Hippocampal formation (tissue), 2 donors: Measurements from ENCODE around the gene OR4D1.

ENCODE experiments used
- DNase-seq, 2 donors: peaks; one replicate each; lab custom pipeline; 2025; lab: John Stamatoyannopoulos, UW

Gene OR4D1

DNA sequence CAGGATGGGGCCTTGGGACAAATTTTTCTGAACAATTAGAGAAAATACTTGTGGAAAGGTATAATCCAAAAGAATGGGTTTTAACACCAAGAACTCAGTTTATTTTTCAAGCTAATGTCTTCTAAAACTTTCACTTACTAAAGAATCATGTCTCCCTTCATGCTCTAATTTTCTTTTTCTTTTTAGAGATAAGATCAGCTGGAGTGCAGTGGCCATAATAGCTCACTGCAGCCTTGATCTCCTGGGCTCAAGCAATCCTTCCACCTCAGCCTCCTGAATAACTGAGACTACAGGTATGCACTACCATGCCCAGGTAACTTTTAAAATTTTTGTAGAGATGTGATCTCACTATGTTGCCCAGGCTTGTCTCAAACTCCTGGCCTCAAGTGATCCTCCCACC, 5.5 kb downstream of the OR4D1 start:
- no peak for DNase-seq

DNA sequence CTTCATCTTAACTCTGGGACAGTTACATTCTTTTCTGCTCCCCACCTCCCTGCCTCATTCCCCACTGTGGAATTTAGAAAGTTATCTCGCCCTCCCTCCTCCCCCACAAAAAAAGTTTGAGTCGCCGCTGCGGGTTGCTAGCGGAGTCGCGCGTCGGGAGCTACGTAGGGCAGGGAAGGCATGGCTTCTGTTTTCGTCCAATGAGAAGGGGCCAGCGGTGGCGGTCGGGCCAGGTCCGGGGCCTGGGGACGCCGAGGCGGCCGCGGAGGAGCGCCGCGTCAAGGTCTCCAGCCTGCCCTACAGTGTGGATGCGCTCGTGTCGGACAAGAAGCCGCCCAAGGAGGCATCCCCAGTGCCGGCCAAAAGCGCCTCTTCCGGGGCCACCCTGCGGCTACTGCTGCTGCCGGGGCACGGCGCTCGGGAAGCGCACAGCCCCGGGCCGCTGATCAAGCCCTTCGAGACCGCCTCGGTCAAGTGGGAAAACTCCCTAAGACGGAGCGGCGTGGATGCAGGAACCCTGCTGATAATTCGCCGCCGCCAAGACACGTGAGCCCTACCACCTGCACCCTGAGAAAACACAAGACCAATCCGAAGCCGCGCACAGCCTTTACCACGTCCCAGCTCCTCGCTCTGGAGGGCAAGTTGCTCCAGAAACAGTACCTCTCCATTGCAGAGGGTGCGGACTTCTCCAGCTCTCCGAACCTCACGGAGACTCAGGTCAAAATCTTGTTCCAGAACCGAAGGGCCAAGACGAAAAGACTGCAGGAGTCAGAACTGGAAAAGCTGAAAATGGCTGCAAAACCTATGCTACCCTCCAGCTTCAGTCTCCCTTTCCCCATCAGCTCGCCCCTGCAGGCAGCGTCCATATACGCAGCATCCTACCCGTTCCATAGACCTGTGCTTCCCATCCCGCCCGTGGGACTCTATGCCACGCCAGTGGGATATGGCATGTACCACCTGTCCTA, 8.9 kb downstream of the OR4D1 start:
- no peak for DNase-seq

DNA sequence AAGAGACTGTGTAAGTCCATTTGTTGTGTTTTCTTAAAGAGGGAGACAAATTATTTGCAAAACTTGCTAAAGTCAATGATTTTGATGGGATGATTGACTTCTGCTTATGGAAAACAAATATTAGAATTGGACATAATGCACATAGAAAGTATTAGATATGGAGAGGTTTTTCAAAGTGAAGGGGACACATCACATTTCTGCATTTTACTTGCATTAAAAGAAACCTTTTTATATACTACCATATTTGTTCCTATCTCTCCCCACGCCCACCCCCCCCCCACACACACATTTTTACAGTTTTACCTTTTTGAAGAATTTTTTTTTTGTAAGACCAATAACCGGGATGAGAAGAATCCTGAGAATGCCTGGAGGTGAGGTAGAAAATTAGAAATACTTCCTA, 10.0 kb downstream of the OR4D1 start:
- no peak for DNase-seq

DNA sequence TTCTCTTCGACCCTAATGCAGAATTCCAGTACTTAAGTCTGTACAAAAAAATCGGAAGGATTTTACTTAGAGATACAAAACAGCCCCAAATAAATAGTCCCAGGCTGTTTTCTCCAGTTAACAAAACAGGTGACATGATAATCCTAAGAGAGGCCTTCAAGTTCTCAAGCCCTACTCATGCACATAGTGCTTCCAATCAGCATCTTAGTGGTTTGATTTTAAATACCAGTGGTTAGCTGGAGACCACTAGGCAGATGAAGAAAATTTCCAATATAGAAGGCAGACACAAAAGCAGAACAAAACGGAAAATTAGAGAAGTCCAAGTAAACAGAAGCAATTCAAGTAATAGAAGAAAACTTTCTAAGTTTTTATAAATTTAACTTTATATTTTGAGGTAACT, 13.4 kb downstream of the OR4D1 start:
- DNase-seq: no peak

DNA sequence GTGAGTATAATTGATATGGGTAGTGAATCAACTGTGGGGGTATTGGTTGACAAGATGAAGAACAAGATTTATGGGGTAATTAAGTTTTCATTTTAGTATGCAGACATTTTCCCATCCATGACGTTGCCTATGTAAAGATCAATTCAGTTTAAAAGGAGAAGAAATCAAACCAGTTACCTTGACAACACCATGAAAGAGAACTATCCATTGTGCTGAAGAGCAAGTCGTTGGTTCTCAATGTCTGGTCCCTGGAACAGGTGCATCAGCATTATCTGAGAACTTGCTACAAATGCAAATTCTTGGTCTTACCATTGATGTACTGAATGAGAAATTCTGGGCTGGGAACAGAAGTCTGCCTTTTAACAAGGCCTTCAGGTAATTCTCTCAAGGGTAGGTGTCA, 17.8 kb downstream of the OR4D1 start:
- DNase-seq: no peak

DNA sequence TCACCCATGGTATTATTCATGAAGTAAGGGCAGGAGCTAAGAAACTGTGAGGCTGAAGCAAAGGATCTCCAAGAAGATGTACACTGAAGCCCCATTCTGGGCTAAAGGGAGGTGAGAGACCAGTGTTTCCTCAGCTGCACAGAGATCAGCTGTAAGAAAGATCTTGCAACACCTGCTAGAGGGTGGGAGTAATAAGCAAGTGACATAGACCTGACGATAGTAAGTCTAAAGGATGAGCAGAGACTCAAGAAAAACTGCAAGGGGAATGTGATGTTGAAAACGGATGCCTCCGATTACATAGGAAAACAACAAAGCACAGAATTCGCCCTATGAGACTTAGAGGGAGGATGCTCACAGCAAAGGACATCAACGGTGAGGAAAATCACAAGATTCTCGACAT, 18.5 kb downstream of the OR4D1 start, which contains the start of gene OR4D2:
Gene OR4D2, plus strand, starts transcription at position 301 of the 400 bp plus-strand sequence. CDS start 2,674 bp downstream, outside the sequence.
- no peak for DNase-seq

DNA sequence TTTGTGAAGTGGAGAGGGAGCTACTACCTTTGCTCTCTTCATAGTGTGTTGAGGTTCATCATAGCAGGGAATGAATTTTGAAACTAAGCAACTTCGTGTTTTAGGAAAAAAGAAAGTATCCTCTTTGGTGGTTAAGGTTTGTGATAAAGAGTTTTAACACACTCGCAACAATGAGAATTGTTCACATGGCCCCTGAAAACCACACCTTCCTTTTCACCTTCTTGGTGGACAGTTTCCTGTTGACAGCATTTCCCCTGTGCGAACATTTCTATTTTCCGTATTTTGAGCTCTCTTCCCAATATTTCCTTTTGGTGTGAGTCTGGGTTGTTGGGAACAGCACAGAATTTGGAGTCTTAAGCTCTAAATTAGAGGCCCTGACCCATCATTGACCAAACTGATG, 22.4 kb downstream of the OR4D1 start:
- no peak for DNase-seq

DNA sequence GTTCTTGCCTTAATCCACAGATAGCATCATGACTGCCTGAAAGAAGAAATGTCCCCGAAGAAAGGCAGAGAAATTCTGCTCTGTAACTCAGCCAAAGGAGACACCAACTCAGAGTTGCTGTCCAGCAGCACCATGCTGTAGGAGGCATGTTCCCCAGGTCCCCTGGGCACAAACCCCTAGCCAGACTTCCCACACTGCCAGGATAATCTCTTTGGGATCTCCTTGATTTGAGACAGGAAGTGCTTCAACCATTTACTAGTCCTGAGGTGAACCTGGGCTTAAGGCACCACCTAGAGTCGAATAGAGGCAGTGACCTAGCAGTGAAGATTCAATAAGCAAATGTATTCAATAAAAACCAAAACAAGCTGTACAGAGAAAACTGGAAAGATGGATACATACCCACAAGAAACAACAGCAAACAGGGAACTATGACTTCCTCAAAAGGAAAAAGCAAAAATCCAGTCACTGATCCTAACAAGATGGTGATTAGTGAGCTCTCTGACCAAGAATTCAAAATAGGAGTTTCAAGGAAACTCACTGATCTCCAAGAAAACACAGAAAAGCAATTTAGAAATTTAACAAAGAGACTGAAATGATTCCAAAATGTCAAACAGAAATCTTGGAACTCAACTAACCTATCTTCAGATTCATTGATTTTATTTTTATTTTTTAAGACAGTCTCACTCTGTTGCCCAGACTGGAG, 24.3 kb downstream of the OR4D1 start:
- no peak for DNase-seq

DNA sequence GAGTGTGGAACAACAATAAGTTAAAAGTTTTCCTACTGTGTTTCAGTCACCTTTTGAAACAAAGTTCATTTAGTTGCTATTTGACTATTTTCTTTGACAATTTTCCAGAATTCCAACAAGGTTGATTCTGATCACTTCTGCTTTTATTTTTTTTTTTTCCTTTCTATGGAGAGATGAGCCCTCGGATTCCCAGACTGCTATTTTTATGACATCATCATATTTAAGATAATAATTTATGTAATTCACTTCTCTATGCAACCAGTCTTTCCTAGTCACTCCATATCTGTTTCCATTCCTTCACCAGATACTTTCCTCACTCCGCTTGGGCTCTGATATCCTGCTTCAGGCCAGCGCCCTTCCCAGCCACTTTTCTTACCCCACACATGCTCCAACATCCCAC, 26.7 kb downstream of the OR4D1 start:
- DNase-seq: no peak

DNA sequence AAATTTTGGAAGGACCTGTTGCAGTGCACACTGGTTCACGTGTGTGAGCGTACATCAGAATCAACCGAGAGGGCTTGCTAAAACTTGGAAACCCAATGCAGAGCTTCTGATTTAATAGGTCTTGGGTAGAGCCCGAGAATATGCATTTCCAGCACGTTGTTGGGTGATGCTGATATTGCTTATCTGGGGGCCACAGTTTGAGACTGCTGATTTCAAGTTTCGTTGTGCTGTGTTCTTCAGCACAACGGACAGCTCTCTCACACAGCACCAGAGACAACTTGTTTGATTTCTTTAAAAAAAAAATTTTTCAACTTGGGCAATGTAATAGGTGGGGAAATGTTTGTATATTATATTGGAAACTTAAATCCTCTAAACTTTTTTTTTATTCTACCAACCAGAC, 28.0 kb downstream of the OR4D1 start:
- DNase-seq: no peak

DNA sequence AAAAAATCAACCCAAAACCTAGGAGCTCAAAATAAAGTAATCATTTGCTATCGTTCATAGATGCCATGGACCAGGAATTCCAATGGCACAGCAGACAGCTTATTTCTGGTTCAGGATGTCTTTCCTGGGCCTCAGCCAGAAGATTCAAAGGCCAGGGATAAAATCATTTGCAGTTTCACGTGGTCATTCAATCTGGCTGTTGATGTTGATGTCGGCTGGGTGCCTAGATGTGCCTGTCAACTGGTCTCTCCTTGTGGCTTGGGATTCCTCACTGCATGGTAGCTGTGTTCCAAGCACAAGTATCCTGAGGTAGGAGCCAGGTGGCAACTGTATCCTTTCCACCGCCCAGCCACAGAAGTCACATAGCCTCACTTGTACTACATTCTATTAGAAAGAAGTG, 33.6 kb downstream of the OR4D1 start:
- DNase-seq: no peak

DNA sequence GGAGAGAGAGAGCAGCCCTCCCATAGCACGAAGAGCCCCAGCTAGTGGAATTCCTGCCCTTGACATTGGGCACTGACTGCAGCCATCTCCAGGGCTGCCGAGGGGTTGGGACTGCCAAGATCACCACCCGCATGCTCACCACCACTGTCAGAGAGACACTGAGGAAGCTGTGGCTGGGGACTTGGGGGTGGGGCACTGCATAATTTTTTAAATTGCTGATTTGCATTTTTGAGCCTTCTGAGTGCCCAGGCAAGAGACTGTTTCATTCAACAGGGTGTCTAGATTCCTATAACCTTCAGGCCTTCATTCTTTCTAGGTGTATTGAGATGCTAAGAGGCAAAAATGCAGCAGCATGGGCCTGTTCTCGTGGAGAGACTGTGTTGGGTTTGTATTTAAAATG, 35.3 kb downstream of the OR4D1 start:
- DNase-seq: no peak

DNA sequence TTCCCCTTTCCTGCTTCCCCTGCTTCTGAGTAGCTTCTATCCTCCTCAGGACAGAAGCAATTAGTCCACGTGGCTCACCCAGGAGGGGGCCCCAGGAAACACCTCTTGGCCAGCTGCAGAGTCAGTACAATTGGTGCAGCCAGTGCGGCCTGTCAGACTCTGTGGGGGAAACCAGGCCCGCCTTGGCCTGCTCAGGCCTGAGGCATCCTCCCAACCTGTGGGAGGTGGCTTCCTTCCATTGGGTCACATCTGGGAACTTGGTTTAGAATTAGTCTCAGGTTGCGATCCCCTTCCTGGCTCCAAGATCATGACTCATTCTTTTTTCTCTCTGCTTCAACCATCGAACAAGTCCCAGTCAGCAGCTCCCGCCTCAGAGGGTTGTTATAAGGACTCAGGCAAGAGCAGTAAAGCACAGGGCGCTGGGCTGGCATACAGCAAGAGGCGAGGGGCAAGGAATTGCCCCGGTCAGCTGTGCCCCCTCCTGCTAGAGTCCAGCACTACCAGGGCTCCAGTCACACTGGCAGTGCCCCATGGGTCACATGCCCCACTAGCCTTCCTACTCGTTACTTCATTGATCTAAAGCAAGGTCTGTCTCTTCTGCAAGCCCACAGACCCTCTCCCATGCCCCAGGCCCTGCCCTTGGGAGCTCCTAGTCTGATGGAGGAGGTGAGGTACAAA, 36.3 kb downstream of the OR4D1 start:
- no peak for DNase-seq

DNA sequence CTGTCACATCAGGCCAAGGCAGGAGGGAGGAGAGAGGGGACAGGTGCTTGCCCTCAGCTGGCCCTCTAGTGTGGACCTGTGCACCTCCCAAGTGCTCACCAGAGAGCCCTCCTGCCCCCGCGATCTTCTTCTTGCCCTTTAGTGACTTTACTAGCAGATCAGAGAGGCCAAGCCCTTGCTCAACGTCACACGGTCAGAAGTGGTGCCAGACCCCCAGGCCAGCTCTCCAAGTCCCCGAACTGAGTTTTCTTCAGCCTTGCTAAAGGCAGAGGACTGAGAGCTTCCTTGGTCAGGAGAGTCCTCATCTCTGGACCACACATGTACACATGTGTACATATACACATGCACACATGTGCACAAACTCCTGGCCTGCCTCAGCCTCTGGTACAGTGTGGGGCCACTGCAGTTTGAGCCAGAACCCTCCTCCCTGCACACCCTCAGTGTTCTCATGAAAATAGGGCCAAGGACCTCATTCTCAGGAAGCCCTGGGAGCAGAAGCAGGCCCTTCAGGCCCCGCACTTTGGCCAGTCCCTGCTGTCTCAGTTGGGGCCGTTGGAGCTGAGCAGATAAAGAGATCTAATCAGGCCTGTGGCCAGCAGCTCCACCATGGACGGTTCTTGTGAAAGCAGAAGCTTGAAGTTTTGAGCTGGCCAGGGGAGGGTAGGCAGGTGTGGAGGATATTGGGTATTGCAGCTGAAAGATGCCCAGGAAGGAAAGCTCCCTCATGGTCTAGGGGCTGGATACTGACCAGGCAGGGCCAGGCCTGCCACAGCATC, 37.0 kb downstream of the OR4D1 start:
- no peak for DNase-seq

DNA sequence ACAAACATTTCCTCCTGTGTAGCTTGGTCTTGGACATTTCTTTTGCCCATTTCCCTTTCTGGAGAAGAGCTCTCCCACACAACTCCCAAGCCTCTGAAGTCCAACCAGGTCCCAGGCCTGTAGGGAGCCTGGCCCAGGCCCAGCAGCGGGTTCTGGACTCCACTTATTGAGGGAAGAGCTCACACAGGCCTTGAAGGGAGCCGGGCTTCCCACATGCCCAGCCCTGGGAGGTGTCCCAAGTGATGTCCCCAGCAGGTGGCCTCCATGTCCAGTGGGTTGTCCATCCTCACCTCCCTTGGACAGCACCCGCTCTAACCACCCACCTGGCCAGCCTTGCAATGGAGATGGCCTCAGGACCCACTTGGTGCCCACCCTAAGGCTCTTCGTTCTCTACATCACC, 38.4 kb downstream of the OR4D1 start:
- no peak for DNase-seq

DNA sequence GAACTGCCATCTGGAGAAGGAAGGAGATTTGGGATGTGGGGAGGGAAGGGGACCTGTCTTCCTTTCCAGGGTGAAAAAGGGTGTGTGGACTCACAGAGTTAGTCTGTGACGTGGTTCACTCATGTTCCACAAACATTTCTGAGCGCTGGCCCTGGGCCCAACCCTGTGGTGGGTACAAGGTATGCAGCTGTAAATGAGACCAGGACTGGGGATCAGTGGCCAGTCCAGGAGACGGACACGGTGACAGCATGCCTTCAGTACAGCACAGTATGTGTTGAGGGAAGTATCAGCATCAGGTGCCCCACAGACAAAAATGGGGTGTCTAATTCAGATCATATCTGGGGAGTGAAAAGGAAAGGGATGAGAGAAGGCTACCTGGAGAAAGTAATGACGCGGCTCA, 38.9 kb downstream of the OR4D1 start:
- DNase-seq: no peak

DNA sequence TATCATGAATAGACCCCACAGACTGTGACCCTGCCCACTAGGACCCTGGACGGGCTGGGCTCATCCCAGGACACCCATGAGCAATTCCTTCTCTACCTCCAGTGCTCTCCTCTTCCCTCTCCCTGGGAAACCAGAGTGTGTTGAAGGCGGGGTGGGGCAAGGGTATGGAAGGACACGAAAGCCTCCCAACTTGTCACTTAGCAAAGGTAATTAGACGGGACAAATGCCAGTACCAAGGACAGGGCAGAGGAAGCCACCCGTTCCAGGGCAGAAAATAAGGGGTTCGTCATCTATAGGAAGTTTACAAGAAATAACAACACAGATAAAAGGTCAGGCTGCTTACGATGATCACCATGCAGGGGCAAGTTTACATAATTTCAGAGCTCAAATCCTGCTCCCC, 39.5 kb downstream of the OR4D1 start:
- no peak for DNase-seq

DNA sequence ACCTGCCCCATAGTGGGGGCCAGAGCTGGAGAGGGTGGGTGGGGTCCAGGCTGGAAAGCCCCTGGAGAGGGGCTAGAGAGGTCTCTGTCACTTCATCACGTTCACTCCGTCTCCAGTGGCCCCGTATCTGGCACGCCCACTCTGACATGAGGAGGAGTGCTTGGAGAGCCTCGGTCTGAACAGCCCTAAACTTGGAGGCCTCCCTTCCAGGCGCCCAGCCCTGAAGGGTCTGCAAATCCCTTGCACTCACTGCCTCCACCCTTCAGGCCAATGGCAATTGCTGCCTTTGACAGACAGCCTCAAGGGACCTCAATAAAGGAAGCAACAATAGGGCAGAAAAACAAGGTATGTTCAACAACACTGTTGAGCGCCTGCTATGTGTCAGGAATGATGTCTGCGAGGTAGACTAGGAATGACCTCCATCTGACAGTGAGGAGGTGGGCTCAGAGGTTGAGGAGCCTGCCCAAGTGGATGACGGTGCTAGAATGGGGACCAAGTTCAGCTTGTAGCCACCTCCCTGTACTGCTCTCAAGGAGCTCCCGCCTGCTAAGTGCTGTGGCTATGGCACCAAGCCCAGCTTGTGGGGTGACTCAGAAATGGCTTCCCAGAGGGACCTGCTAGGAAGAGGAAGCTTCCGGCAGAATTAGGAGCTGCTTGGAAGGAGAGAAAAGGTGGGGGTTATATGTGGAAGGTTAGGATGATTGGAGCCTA, 41.4 kb downstream of the OR4D1 start:
- no peak for DNase-seq

DNA sequence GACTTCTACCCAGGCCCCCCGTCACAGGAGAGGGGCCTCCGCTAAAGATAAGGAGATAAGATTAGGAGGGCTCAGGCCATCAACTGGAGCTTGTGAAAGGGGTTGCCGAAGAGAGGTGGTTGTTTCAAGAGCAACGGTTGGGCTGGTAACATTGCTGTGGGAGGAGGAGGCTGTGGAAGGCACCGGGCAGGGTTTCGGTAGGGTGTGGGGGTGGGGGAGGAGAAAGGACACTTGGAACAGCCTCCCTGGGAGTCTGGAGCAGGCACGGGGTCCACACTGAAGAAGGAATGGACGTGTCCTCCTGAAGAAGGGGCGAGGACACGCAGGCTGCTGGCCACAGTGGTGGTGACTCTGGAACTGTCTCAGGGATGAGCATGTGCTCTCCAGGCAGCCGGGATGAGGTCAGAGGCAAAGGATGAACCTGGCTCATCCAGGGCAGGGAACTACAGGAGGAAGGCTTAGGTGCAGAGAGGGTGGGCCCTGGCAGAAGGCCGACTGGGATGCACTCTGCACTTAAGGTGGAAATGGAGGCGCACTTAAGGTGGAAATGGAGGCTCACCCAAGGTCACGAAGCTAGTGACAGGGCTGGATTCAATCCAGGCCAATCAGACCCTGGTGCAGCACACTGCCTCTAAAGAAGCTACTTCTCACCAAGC, 43.2 kb downstream of the OR4D1 start:
- DNase-seq: no peak

DNA sequence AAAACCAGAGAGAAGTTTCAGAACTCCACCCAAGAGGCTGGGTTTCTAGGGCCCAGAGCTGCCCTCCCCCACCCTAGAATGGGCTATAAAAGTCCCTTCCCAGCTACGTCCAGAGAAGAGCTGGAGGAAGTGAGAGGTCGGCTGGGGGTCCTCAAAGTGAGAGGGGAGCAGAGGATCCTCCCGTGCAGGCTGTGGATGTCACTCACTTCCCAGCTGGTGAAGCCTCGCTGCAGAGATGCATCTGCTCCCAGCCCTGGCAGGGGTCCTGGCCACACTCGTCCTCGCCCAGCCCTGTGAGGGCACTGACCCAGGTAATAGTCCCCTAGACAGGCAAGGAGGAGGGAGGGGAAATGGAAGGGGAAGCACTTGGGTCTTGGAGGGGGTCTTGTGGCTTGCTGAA, 44.4 kb downstream of the OR4D1 start, which contains the start of gene EPX:
Gene EPX, plus strand, starts transcription at position 115 of the 400 bp plus-strand sequence. Its CDS starts 121 bp downstream, at position 236.
- no peak for DNase-seq
